Astrocyte of the hippocampus (primary cell): ENCODE measurements around the gene PCBP3.
"Not testable (repeated sequence)": the region's sequence is repeated elsewhere in the genome, so short reads cannot be mapped to it uniquely, and the experiment has no call there.

Experiments used
- DNase-seq: peaks from one replicate; pipeline ENCODE4 v3.0.0; 2011; ENCODE audit warnings: low read depth, low spot score

The PCBP3 gene

DNA sequence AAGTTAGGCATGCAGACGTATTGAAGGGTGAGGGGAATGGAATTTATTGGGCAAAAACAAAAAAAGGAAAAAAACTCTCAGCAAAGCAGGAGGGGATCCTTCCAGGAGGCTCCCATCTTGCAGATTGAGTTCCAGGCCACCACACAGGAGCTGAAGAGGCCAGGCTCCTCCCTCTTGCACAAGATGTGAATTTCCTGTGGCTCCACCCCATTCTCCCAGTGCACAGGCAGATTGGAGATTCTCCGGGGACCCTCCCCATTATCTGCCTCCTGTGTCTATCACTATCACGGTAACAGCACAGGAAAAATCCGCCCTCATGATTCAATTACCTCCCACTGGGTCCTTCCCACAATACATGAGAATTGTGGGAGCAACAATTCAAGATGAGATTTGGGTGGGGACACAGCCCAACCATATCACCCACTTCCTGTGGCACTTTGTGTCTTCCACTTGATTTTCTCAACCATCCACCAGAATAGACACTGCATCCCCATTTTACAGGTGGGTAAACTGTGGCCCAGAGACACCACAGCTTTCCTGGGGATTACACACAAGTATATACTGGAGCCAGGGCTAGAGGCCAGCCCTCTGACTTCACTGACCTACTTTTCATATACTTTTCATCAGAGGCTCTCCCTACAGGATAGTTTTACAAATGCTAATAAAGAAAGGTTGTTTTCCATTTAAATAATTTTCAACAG is 319.2 kb downstream of the PCBP3 start:
- no peak for DNase-seq

- DNase-seq, result no peak
Observed at GRCh38 chr21:45963232-45963570, 319.7 kb downstream of the PCBP3 start.

DNA sequence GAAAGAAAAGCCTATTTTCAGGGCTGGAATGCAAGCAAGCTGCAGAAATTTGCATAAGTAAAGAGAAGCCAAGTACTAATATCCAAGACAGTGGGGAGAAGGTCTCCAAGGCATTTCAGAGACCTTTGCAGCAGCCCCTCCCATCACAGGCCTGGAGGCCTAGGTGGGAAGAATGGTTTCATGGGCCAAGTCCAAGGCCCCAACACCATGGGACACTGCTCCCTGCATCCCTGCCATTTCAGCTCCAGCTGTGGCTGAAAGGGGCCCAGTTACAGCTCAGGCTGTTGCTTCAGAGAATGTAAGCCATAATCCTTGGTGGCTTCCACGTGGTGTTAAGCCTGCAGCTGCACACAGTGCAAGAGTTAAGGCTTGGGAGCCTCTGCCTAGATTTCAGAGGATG is 321.1 kb downstream of the PCBP3 start:
- no peak for DNase-seq

DNA sequence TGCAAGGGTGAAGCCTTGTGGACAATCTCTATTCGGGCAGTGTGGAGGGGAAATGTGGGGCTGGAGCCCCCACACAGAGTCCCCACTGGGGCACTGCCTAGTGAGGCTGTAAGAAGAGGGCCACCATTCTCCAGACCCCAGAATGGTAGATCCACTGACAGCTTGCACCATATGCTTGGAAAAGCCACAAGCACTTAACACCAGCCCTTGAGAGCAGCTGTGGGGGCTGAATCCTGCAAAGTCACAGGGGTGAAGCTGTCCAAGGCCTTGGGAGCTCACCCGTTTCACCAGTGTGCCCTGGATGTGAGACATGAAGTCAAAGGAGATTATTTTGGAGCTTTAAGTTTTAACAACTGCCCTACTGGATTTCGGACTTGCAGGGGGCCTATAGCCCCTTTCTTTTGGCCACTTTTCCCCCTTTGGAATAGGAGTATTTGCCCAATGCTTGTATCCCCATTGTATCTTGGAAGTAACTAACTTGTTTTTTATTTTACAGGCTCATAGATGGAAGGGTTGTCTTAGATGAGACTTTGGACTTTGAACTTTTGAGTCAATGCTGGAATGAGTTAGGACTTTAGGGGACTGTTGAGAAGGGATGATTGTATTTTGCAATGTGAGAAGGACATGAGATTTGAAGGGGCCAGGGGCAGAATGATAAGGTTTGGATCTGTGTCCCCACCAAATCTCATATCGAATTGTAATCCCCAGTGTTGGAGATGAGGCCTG is 321.7 kb downstream of the PCBP3 start:
- no peak for DNase-seq

- DNase-seq, result no peak
Observed at GRCh38 chr21:45966791-45967394, 323.4 kb downstream of the PCBP3 start.

- no peak for DNase-seq
Observed at GRCh38 chr21:45969921-45970673, 326.6 kb downstream of the PCBP3 start.

DNA sequence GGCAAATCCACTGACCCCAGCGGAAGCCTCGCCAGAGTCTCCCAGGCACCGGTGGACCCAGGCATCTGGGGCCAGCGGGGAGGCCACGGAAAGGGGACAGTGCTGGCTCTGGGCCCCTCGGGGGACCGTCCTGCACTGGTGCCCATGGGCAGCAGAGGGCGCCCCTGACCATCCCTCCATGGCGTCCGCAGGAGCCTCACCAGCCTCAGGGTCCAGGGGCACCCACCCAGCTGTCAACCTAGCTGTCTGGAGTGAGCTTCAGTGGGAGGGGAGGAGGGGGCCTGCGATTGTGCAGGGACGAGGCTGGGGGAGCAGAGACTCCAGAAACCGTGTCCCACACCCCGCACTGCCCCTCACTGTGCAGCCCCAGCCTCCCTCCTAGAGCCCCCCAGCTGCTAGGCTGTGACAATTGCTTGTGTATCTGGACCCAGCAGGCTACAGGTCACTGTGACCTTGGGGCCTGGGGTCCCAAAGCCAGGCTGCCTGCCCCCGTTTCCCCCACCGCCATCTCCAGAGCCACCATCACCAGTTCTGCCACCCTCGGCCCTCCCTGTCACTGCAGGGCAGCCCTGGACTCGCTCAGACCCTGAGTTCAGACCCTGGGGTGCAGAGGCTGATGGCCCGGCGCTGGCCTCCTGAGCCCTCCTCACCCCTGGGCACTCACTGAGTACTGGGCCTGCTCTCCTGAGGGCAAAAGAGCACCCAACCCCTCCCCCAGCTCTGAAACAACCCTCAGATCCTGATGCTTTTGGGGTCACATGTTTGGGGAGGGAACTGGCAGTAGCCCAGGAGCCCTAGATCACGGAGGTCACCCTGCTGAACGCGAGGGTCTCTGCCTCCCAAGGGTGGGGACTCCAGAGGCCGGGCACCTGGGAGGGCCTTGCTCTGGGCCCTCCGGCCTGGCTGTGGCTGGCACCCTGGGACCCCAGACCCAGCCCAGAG is 327.4 kb downstream of the PCBP3 start:
- peak; percentile 77 for DNase-seq

GRCh38 chr21:45971616-45972352 is 328.3 kb downstream of the PCBP3 start:
- peak; percentile 35 for DNase-seq

DNA sequence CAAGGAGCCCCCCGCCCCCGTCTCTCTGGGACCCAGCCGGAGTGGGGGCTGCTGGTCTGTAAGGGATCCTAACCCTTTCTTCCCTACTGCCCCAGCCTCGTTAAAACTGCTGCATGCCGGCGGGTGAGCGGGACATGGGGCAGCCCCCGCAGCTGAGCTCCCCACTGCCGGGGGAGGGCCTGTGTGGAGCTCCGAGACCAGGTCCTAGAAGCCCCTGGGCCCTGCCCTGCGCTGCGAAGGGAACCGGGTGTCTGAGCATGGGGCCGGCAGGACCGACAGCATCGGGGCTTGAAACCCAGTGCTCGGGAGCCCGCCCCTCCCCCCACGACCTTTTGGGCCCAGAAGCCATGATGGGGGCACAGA is 328.8 kb downstream of the PCBP3 start:
- DNase-seq, result no peak

DNA sequence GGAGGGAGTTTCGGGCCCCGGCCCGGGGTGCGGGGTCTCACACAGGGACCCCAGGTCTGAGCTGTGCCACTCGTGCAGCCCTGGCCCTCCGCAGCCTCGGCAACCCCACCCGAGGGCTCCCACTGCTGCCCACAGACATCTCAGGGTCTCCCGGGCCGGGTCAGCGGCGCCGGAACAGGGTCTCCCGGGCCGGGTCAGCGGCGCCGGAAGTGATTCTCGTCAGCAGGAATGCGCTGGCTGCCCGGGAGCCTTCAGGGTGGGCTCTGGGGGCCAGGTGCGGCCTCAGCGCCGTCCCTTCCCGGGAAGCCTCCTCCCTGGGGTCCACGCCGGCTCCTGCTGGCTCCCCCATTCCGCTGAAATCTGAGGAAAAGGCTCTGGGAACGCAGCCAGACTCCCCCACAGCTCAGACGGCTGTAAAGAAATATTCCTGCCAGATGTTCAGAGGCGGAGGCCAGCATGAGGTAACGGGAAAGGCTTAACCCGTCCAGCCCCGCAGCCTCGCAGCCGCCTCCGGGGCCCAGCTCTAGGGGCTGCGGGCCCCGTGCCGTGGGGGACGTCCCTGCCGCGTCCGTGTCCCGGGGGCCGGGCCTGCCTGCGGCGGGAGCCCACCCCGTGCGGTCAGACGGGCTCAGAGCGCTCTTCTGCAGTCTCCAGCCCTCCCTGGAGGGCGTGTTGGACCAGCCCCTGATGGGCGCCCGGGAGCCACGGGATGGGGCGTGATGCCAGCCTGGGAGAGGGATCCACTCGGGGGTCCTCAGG is 329.4 kb downstream of the PCBP3 start:
- DNase-seq, result peak; percentile 67

DNA sequence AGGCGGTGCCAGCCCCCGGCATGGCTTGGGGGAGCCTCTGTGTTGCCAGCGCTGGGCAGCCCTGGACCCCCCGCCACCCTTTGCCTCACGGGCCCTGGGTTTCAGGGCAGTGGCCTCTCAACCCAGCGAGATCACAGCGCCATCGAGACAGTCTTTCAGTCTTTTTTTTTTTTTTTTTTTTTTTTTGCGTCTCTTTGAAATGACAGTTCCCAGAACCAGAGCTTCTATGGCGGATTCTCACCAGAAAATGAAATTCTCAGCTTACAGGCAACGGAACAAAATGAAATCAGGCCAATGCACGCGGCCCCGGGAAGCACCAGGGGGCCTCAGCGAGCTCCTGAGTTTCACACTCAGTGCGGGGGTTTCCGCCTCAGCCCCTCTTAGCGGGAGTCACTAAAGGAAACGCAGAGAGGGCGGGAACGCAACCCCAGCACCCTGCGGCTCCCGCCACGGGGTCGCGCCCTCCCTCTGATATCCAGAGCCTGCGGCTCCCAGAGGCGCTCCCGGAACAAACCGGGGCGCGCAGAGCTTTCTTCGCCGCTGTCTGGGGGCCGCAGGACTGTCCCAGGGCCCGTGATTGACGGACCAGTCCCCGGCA is 330.0 kb downstream of the PCBP3 start:
- DNase-seq, result peak; percentile 92

GRCh38 chr21:45974073-45975019 is 330.8 kb downstream of the PCBP3 start:
- DNase-seq, result peak; percentile 84

- peak; percentile 55 for DNase-seq
Observed at GRCh38 chr21:45975020-45975666, 331.6 kb downstream of the PCBP3 start.

GRCh38 chr21:45975667-45976409 is 332.3 kb downstream of the PCBP3 start:
- not testable (repeated sequence) for DNase-seq

- no peak for DNase-seq
Observed at GRCh38 chr21:45976701-45977311, 333.3 kb downstream of the PCBP3 start.

DNA sequence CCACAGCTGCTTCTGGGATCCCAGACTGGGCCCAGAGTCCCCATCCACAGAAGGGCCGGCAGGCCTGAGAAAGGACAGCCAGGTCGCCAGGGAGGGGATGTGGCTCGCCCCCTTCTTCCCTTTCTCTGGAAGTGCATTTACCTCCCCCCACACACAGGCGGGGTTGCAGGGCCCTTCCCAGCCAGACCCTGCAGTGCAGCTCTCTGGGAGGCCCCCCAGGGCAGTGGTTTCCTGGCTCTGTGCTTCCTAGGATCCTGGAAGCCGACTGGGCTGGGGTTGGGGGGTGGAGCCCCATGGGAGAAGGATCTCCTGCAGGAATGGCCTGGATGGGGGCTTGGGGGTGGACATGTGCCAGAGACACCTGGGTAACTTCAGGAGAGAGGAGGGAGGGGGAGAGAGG is 333.9 kb downstream of the PCBP3 start:
- DNase-seq, result peak; percentile 31
